A549 (cell line): ENCODE results near the gene FBXL7. TPM values are rescaled to one million over a fixed set of nuclear protein-coding genes. Genes with fewer than 3 reads are reported as not detected.

Experiments used
- ATAC-seq, 2 experiments: fragments of 200-7000 bp in 1 of 2; fragments of >200 bp in 1 of 2; cut with Nextera tagmentation in 1 of 2; cut with Tn5 transposase in 1 of 2; 3 replicates each; pipeline versions ENCODE4 v1.8.0 to v1.9.1; 2018 to 2020; ENCODE audit warnings: mild to moderate bottlenecking in 1 of 2, moderate library complexity in 1 of 2
- CTCF ChIA-PET: fragments of 300-600 bp; sonication (Branson Sonifier 250); formaldehyde crosslinking; extraction: SDS; loops from one replicate; lab custom pipeline; 2021; ENCODE audit warnings: antibody characterized with exemption, inconsistent platforms; lab: Yijun Ruan, JAX
- POLR2A ChIA-PET: fragments of 350-600 bp; formaldehyde crosslinking; extraction: SDS; loops from one replicate; lab custom pipeline; 2021; ENCODE audit warnings: antibody characterized with exemption, inconsistent platforms; lab: Yijun Ruan, JAX
- DNase-seq, 2 experiments: peaks; one replicate each; pipeline versions ENCODE4 v3.0.0 to v3.0.0-alpha.2; 2011 to 2016; ENCODE audit warnings: low read depth in 1 of 2, low spot score in 1 of 2
- FAIRE-seq: peaks from 2 replicates; lab custom pipeline; 2011; peaks lifted over from hg19 to GRCh38; lab: Jason Lieb, UNC
- H3K27ac ChIP-seq, 2 experiments: fragments of >200 bp; sonication (Bioruptor Twin); formaldehyde crosslinking; 3 replicates each; pipeline ENCODE4 v1.5.1; 2016 to 2017
- H3K4me1 ChIP-seq: fragments of >200 bp; sonication (Bioruptor Twin); formaldehyde crosslinking; 3 replicates; pipeline ENCODE4 v1.6.1; 2016
- H3K4me2 ChIP-seq: fragments of >200 bp; sonication (Bioruptor Twin); formaldehyde crosslinking; 3 replicates; pipeline ENCODE4 v1.6.1; 2016
- H3K4me3 ChIP-seq: fragments of >200 bp; sonication (Bioruptor Twin); formaldehyde crosslinking; 3 replicates; pipeline ENCODE4 v1.5.1; 2016
- H3K9me3 ChIP-seq: fragments of >200 bp; sonication (Bioruptor Twin); formaldehyde crosslinking; 3 replicates; pipeline ENCODE4 v1.6.1; 2016
- ATOH8 ChIP-seq: fragments of 250-450 bp; sonication (Bioruptor Pico); IDR thresholded peaks from 2 replicates; pipeline ENCODE4 v1.5.0; 2020; ENCODE audit warnings: low read depth, mild to moderate bottlenecking, moderate library complexity
- CTCF ChIP-seq: fragments of >200 bp; sonication (Bioruptor Twin); formaldehyde crosslinking; IDR thresholded peaks from 3 replicates; pipeline ENCODE4 v1.5.1; 2016
- E2F6 ChIP-seq: IDR thresholded peaks from 2 replicates; pipeline ENCODE4 v1.6.1; 2012; ENCODE audit warnings: low read depth, borderline replicate concordance
- EHF ChIP-seq: fragments of 250-450 bp; sonication (Bioruptor Pico); IDR thresholded peaks from 2 replicates; pipeline ENCODE4 v1.5.0; 2020; ENCODE audit warnings: mild to moderate bottlenecking
- FOSB ChIP-seq: fragments of 250-450 bp; sonication (Bioruptor Pico); IDR thresholded peaks from 2 replicates; pipeline ENCODE4 v1.5.0; 2020; ENCODE audit warnings: mild to moderate bottlenecking, moderate library complexity
- FOXS1 ChIP-seq: fragments of 250-450 bp; sonication (Bioruptor Pico); IDR thresholded peaks from 2 replicates; pipeline ENCODE4 v1.5.0; 2020; ENCODE audit warnings: mild to moderate bottlenecking, moderate library complexity
- HEYL ChIP-seq: fragments of 250-450 bp; sonication (Bioruptor Pico); IDR thresholded peaks from 2 replicates; pipeline ENCODE4 v1.8.0; 2021; ENCODE audit warnings: mild to moderate bottlenecking, moderate library complexity
- HOXA7 ChIP-seq: fragments of 250-450 bp; sonication (Bioruptor Pico); IDR thresholded peaks from 2 replicates; pipeline ENCODE4 v1.5.0; 2020; ENCODE audit warnings: mild to moderate bottlenecking, moderate library complexity
- JUN ChIP-seq, 2 experiments: fragments of >200 bp; sonication (Bioruptor Twin); formaldehyde crosslinking; IDR thresholded peaks; 2 replicates in 1 of 2; 3 replicates in 1 of 2; pipeline ENCODE4 v1.6.1; 2016 to 2017
- KDM1A ChIP-seq: fragments of 200-600 bp; sonication (generic); IDR thresholded peaks from 2 replicates; pipeline ENCODE4 v1.6.1; 2016; ENCODE audit warnings: low read depth, mild to moderate bottlenecking
- MAFK ChIP-seq: fragments of 450-650 bp; IDR thresholded peaks from 2 replicates; pipeline ENCODE4 v1.6.1; 2014; ENCODE audit not compliant: partially characterized antibody
- NFE2L2 ChIP-seq: fragments of 150-350 bp; conservative IDR thresholded peaks from 2 replicates; pipeline ENCODE4 v1.6.1; 2014; ENCODE audit warnings: low read length
- NPAS2 ChIP-seq: fragments of 250-450 bp; sonication (Bioruptor Pico); IDR thresholded peaks from 2 replicates; pipeline ENCODE4 v1.8.0; 2022; ENCODE audit warnings: mild to moderate bottlenecking, moderate library complexity, borderline replicate concordance
- PBX3 ChIP-seq: IDR thresholded peaks from 2 replicates; pipeline ENCODE4 v1.6.1; 2012
- PHF8 ChIP-seq: fragments of 200-600 bp; sonication (generic); IDR thresholded peaks from 2 replicates; pipeline ENCODE4 v1.6.1; 2016; ENCODE audit warnings: low read depth, mild to moderate bottlenecking, antibody characterized with exemption, moderate library complexity, borderline replicate concordance
- RCOR1 ChIP-seq: fragments of 150-350 bp; IDR thresholded peaks from 2 replicates; pipeline ENCODE4 v1.6.1; 2014; ENCODE audit warnings: antibody characterized with exemption, low read length, low read depth
- REST ChIP-seq: fragments of 200-600 bp; sonication (generic); IDR thresholded peaks from 2 replicates; pipeline ENCODE4 v1.6.1; 2016; ENCODE audit warnings: antibody characterized with exemption, mild to moderate bottlenecking, moderate library complexity
- USF2 ChIP-seq: fragments of 450-650 bp; IDR thresholded peaks from 2 replicates; pipeline ENCODE4 v1.6.1; 2014; ENCODE audit warnings: antibody characterized with exemption
- ZSCAN20 ChIP-seq: fragments of 250-450 bp; sonication (Bioruptor Pico); IDR thresholded peaks from 2 replicates; pipeline ENCODE4 v1.8.0; 2022; ENCODE audit warnings: mild to moderate bottlenecking, moderate library complexity
- WGBS: methylation state at CpG from one replicate; pipeline ENCODE4 v1.1.6; 2017; ENCODE audit errors: missing lambda C conversion rate; 5-methylcytosine and 5-hydroxymethylcytosine counted together
- polyA plus RNA-seq, 4 experiments: library from polyadenylated mRNA; depleted of rRNA in 3 of 4; stranded (reverse); fragments of >200 nt; fragmentation: RNase III in 1 of 4; extraction: RNeasy Plus Mini Kit Qiagen cat#74134 plus additional on column Dnase treatment in 1 of 4; gene quantifications; 2 replicates in 3 of 4; 3 replicates in 1 of 4; pipeline ENCODE4 v1.2.3, GENCODE V29; 2011 to 2017

FBXL7 gene
- polyA plus RNA-seq, 2 of the 4 experiments (the other 2 are of a cell fraction): 0.90 to 1.7 TPM

GRCh38 chr5:15528476-15528875, 28.5 kb downstream of the FBXL7 start:
- FAIRE-seq (no peak), DNase-seq (no peak), ATAC-seq (no peak)
- POLR2A ChIA-PET: no interaction called here
- no peak overlapping the region for H3K27ac ChIP-seq
- CTCF ChIA-PET: no interaction called here
- no peak overlapping the region for H3K4me3 ChIP-seq
- 33% methylated on average over 3 of the region's 3 CpGs for WGBS
- TF ChIP-seq JUN (IDR thresholded peaks at IDR 0.05) (no peak), ATOH8 (CRISPR knock-in tag) (no peak), HOXA7 (no peak), RCOR1 (no peak)
- H3K4me2 ChIP-seq: no peak overlapping the region
- no peaks in the 10 kb centered on the region for H3K4me1 ChIP-seq
- no peaks in the 10 kb centered on the region for H3K9me3 ChIP-seq

- CTCF ChIA-PET: no interaction called here
- no peak for ATAC-seq
Measured at GRCh38 chr5:15529013-15529412, 29.0 kb downstream of the FBXL7 start.

GRCh38 chr5:15529821-15530220, 29.8 kb downstream of the FBXL7 start:
- ChIA-PET POLR2A (no interaction called here), CTCF (interaction anchor here (1.8 kb wide), 1 partner anchor 12 kb away, joined by 4 read pairs; no protein-coding TSS in a partner anchor)
- FAIRE-seq: no peak
- Histone ChIP-seq H3K4me1 (no peaks in the 10 kb centered on the region), H3K4me2 (no peak overlapping the region), H3K4me3 (no peak overlapping the region), H3K9me3 (no peaks in the 10 kb centered on the region), H3K27ac (no peak overlapping the region)
- no peak for DNase-seq
- TF ChIP-seq REST (no peak), USF2 (no peak), EHF (CRISPR knock-in tag) (no peak), KDM1A (no peak), MAFK (no peak), E2F6 (no peak), ZSCAN20 (CRISPR knock-in tag) (no peak), HEYL (no peak), HOXA7 (no peak), NPAS2 (CRISPR knock-in tag) (no peak), FOSB (CRISPR knock-in tag) (no peak), CTCF (no peak), PBX3 (no peak), NFE2L2 (no peak)
- 30% methylated on average over 2 of the region's 2 CpGs for WGBS
- ATAC-seq: no peak

More at GRCh38 chr5:15529013-15529412, 29.0 kb downstream of the FBXL7 start:
- WGBS: 27% methylated on average over 5 of the region's 5 CpGs
- H3K27ac ChIP-seq: no peak overlapping the region
- H3K9me3 ChIP-seq: no peaks in the 10 kb centered on the region
- POLR2A ChIA-PET: no interaction called here
- no peaks in the 10 kb centered on the region for H3K4me1 ChIP-seq
- no peak for FAIRE-seq
- DNase-seq: no peak
- H3K4me3 ChIP-seq: no peak overlapping the region
- H3K4me2 ChIP-seq: no peak overlapping the region
- TF ChIP-seq PHF8: no peak
- no peak for TF ChIP-seq FOXS1 (CRISPR knock-in tag)
- TF ChIP-seq JUN (IDR thresholded peaks at IDR 0.05): no peak
- TF ChIP-seq, all 56 proteins: peak for 0
